Small intestine (tissue), 7 donors: ENCODE data around the gene TIGAR. TPM values are rescaled to one million over a fixed set of nuclear protein-coding genes. Genes with fewer than 3 reads are reported as not detected.

Experiments used
- DNase-seq, 2 donors: peaks; one replicate each; pipeline versions ENCODE4 v3.0.0 to v3.0.0-alpha.2; 2013
- FAIRE-seq: peaks from 2 replicates; lab custom pipeline; 2012; peaks lifted over from hg19 to GRCh38; lab: Jason Lieb, UNC
- H3K27ac ChIP-seq, 3 donors: one replicate each; pipeline ENCODE4 v1.5.1; 2013; ENCODE audit warnings: low read length in 2 of 3, mild to moderate bottlenecking in 2 of 3, control low read depth in 1 of 3, inconsistent platforms in 1 of 3, low read depth in 1 of 3, moderate library complexity in 1 of 3
- H3K27me3 ChIP-seq, 3 donors: one replicate each; pipeline ENCODE4 v1.6.1; 2013; ENCODE audit warnings: low read length in 3 of 3, inconsistent platforms in 1 of 3; ENCODE audit not compliant: control insufficient read depth in 3 of 3, insufficient read depth in 3 of 3
- H3K36me3 ChIP-seq, 3 donors: one replicate each; pipeline ENCODE4 v1.6.1; 2013; ENCODE audit warnings: low read length in 3 of 3, inconsistent platforms in 1 of 3, low read depth in 1 of 3, mild to moderate bottlenecking in 1 of 3, moderate library complexity in 1 of 3; ENCODE audit not compliant: control insufficient read depth in 3 of 3, insufficient read depth in 2 of 3
- H3K4me1 ChIP-seq, 3 donors: one replicate each; pipeline ENCODE4 v1.6.1; 2013; ENCODE audit warnings: low read length in 2 of 3, inconsistent platforms in 1 of 3, low read depth in 1 of 3, mild to moderate bottlenecking in 1 of 3, moderate library complexity in 1 of 3; ENCODE audit not compliant: control insufficient read depth in 3 of 3, insufficient read depth in 2 of 3
- H3K4me3 ChIP-seq, 3 donors: one replicate each; pipeline ENCODE4 v1.5.1; 2013; ENCODE audit warnings: low read length in 3 of 3, control low read depth in 1 of 3, inconsistent platforms in 1 of 3, low read depth in 1 of 3, mild to moderate bottlenecking in 1 of 3, moderate library complexity in 1 of 3
- H3K9me3 ChIP-seq, 2 donors: one replicate each; pipeline ENCODE4 v1.6.1; 2013; ENCODE audit warnings: low read depth in 1 of 2, low read length in 1 of 2; ENCODE audit not compliant: control insufficient read depth in 2 of 2, insufficient read depth in 1 of 2
- WGBS, 3 donors: extraction: QIAGEN DNeasy Blood & Tissue Kit; methylation state at CpG; one replicate each; pipeline ENCODE4 v1.1.7; 2013; 5-methylcytosine and 5-hydroxymethylcytosine counted together
- polyA plus RNA-seq, 4 donors: library from polyadenylated mRNA; stranded (reverse) in 3 of 4; unstranded in 1 of 4; fragments of 200-250 nt in 3 of 4; fragments of 120-200 nt in 1 of 4; gene quantifications; one replicate each; pipeline versions ENCODE4 v1.2.1 to v1.2.3, GENCODE V29; 2013
- donor health status: healthy with polysubstance abuse.
- donor health status: control.
- donor health status: control.
- donor health status: Bipolar disorder and iron deficiency.
- donor health status: healthy.

Gene TIGAR
- polyA plus RNA-seq, 4 donors: 3.5 to 10.1 (median 5.4) TPM

GRCh38 chr12:4307593-4308333 is 13.2 kb upstream of the TIGAR start:
- H3K36me3 ChIP-seq: peaks cover 0 to 52% (median 6%) of the 10 kb centered on the region in 3 donors
- peak; percentile 86 to 90 for DNase-seq
- peaks cover 0 to 15% (median 1%) of the 10 kb centered on the region in 3 donors for H3K4me1 ChIP-seq
- H3K27me3 ChIP-seq: no peaks in the 10 kb centered on the region
- 29 to 43% (median 35%) methylated on average over 25 of the region's 25 CpGs for WGBS, 3 donors
- H3K9me3 ChIP-seq: no peaks in the 10 kb centered on the region
- H3K4me3 ChIP-seq: no peak overlapping the region
- no peak for FAIRE-seq
- H3K27ac ChIP-seq: peak overlapping the region in 1 of 3 donors; percentile 50

DNA sequence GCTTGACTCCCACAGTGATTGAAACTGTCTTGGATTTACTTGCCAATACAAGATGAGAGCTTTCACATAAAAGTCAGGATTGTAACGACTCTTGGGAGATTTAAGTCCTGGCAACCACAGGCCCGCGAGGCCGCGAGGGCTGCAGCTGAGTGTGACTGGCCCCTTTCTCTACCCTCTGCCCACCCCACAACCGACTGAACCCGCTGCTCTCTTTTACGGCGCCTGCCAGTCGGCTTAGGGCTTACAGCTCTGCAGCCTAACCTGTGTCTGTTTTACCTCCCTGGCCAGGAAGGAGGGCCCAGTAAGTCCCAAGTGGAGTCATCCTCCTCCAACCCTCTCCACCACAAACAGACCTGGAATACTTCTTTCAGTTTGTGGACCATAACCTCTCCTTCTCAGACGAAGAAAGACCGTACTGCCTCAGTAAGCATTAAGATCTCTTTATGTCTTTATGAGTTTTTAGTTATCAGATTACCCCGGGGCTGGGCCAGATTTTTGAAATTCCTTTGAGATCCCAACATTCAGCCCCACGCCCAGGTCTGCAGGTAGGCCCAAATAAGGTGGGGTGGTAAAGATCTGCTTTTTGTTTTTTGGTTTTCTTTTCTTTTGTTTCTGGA is 12.6 kb upstream of the TIGAR start:
- peaks cover 0 to 46% (median 6%) of the 10 kb centered on the region in 3 donors for H3K36me3 ChIP-seq
- no peak overlapping the region for H3K4me3 ChIP-seq
- H3K27me3 ChIP-seq: no peaks in the 10 kb centered on the region
- no peak overlapping the region for H3K27ac ChIP-seq
- DNase-seq (peak in 1 of 2 donors; percentile 38), FAIRE-seq (no peak)
- no peaks in the 10 kb centered on the region for H3K9me3 ChIP-seq
- peaks cover 0 to 14% (median 0%) of the 10 kb centered on the region in 3 donors for H3K4me1 ChIP-seq
- whole genome bisulfite sequencing, 3 donors: 43 to 73% (median 71%) methylated on average over 14 of the region's 14 CpGs

- DNase-seq: no peak
- 93 to 99% (median 94%) methylated on average over 5 of the region's 5 CpGs for WGBS, 3 donors
- Histone ChIP-seq H3K36me3 (peaks cover 0 to 30% (median 0%) of the 10 kb centered on the region in 3 donors), H3K4me3 (no peak overlapping the region), H3K27ac (no peak overlapping the region), H3K27me3 (no peaks in the 10 kb centered on the region), H3K9me3 (no peaks in the 10 kb centered on the region), H3K4me1 (peaks cover 0 to 14% (median 0%) of the 10 kb centered on the region in 3 donors)
- no peak for FAIRE-seq
Observed at GRCh38 chr12:4311776-4312175, 9.2 kb upstream of the TIGAR start.

GRCh38 chr12:4312251-4312650 is 8.8 kb upstream of the TIGAR start:
- WGBS, 3 donors: 89 to 100% (median 89%) methylated on average over 2 of the region's 2 CpGs
- no peaks in the 10 kb centered on the region for H3K27me3 ChIP-seq
- no peak overlapping the region for H3K4me3 ChIP-seq
- H3K27ac ChIP-seq: no peak overlapping the region
- H3K4me1 ChIP-seq: peaks cover 0 to 14% (median 0%) of the 10 kb centered on the region in 3 donors
- DNase-seq (no peak), FAIRE-seq (no peak)
- no peaks in the 10 kb centered on the region for H3K9me3 ChIP-seq
- peaks cover 0 to 30% (median 0%) of the 10 kb centered on the region in 3 donors for H3K36me3 ChIP-seq

DNA sequence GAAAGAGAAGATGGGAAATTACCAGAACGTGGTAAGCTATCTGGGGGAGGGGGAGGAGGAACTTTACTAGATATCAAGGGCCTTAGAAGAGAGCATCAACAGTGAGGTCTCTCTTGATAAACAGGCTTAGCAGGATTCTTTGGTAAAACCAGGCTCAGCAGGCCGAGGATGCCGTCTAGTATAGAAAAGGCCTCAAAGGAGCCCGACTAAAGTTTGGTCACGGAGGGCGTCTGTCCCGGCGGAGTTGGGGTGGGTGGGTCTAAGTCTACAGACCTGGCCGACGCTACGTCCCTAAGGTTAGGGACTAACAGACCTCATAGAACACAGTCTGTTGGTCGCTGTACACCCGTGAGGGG is 538 bp upstream of the TIGAR start:
- H3K4me1 ChIP-seq: peaks cover 0 to 2% (median 2%) of the 10 kb centered on the region in 3 donors
- H3K36me3 ChIP-seq: peaks cover 0 to 3% (median 0%) of the 10 kb centered on the region in 3 donors
- no peaks in the 10 kb centered on the region for H3K9me3 ChIP-seq
- H3K27ac ChIP-seq: peak overlapping the region; percentile 63 to 94 (median 78)
- 0 to 1% (median 1%) methylated on average over 13 of the region's 13 CpGs for WGBS, 3 donors
- DNase-seq (no peak), FAIRE-seq (no peak)
- peak overlapping the region; percentile 40 to 58 (median 48) for H3K4me3 ChIP-seq
- no peaks in the 10 kb centered on the region for H3K27me3 ChIP-seq

- 50 to 72% (median 65%) methylated on average over 5 of the region's 5 CpGs for WGBS, 3 donors
- H3K4me1 ChIP-seq: peaks cover 0 to 2% (median 2%) of the 10 kb centered on the region in 3 donors
- H3K27ac ChIP-seq: peak overlapping the region in 1 of 3 donors; percentile 27
- no peaks in the 10 kb centered on the region for H3K9me3 ChIP-seq
- H3K27me3 ChIP-seq: no peaks in the 10 kb centered on the region
- H3K4me3 ChIP-seq: no peak overlapping the region
- FAIRE-seq (no peak), DNase-seq (no peak)
- H3K36me3 ChIP-seq: peaks cover 0 to 3% (median 0%) of the 10 kb centered on the region in 3 donors
Observed at GRCh38 chr12:4322726-4323125, 1.7 kb downstream of the TIGAR start.

GRCh38 chr12:4323396-4323795 is 2.4 kb downstream of the TIGAR start:
- WGBS, 3 donors: 76 to 90% (median 83%) methylated on average over 4 of the region's 4 CpGs
- Histone ChIP-seq H3K36me3 (peaks cover 0 to 3% (median 0%) of the 10 kb centered on the region in 3 donors), H3K4me1 (peaks cover 0 to 2% (median 2%) of the 10 kb centered on the region in 3 donors), H3K27me3 (no peaks in the 10 kb centered on the region), H3K4me3 (no peak overlapping the region), H3K27ac (no peak overlapping the region), H3K9me3 (no peaks in the 10 kb centered on the region)
- FAIRE-seq (no peak), DNase-seq (no peak)

GRCh38 chr12:4324366-4324765 is 3.4 kb downstream of the TIGAR start:
- Histone ChIP-seq H3K27me3 (no peaks in the 10 kb centered on the region), H3K4me3 (no peak overlapping the region), H3K9me3 (no peaks in the 10 kb centered on the region), H3K4me1 (peaks cover 0 to 2% (median 2%) of the 10 kb centered on the region in 3 donors), H3K27ac (no peak overlapping the region), H3K36me3 (peaks cover 0 to 5% (median 0%) of the 10 kb centered on the region in 3 donors)
- FAIRE-seq (no peak), DNase-seq (no peak)
- 97 to 98% (median 97%) methylated on average over 28 of the region's 28 CpGs for WGBS, 3 donors
